T-cell (primary cell): ENCODE measurements around the gene FBXO42. TPM values are rescaled to one million over a fixed set of nuclear protein-coding genes. Genes with fewer than 3 reads are reported as not detected.
"Not testable (repeated sequence)": the region's sequence is repeated elsewhere in the genome, so short reads cannot be mapped to it uniquely, and the experiment has no call there.

Source experiments
- ATAC-seq, 4 experiments: fragments of 200-7000 bp in 3 of 4; fragments of 150-1000 bp in 1 of 4; cut with Tn5 transposase; replicated peaks in 1 of 4; 1 replicate in 3 of 4; 2 replicates in 1 of 4; pipeline ENCODE4 v1.10.0; 2021; ENCODE audit warnings: moderate library complexity in 3 of 4, mild to moderate bottlenecking in 2 of 4, moderate number of reproducible peaks in 1 of 4
- CTCF ChIA-PET, 2 donors: fragments of 300-600 bp; sonication (Branson Sonifier 250); formaldehyde crosslinking; loops; one replicate each; lab custom pipeline; 2022; ENCODE audit warnings: antibody characterized with exemption in 2 of 2; lab: Charles Lee
- POLR2A ChIA-PET, 2 donors: fragments of 300-600 bp; sonication (Branson Sonifier 250); formaldehyde crosslinking; loops; one replicate each; lab custom pipeline; 2022; ENCODE audit warnings: antibody characterized with exemption in 2 of 2; lab: Charles Lee
- DNase-seq, 35 experiments: peaks; one replicate each; pipeline versions ENCODE4 v3.0.0 to v3.0.0-alpha.2; 2013 to 2023
- H3K27ac ChIP-seq: one replicate; pipeline ENCODE4 v1.5.1; 2013; ENCODE audit warnings: low read length
- H3K27me3 ChIP-seq, 2 experiments: replicated peaks in 1 of 2; 1 replicate in 1 of 2; 2 replicates in 1 of 2; pipeline versions ENCODE4 v1.6.1 to v1.7.0; 2013; ENCODE audit warnings: low read length in 1 of 2, mixed read lengths in 1 of 2; ENCODE audit not compliant: control insufficient read depth in 2 of 2, insufficient read depth in 2 of 2; ENCODE audit errors: extremely low read depth in 1 of 2
- H3K36me3 ChIP-seq, 2 donors: 1 replicate in 1 of 2; 2 replicates in 1 of 2; pipeline versions ENCODE4 v1.6.1 to v1.7.0; 2013; ENCODE audit warnings: low read length in 1 of 2; ENCODE audit not compliant: control insufficient read depth in 2 of 2, insufficient read depth in 1 of 2; ENCODE audit errors: extremely low read depth in 1 of 2
- H3K4me1 ChIP-seq, 2 experiments: 1 replicate in 1 of 2; 2 replicates in 1 of 2; pipeline versions ENCODE4 v1.6.1 to v1.7.0; 2013; ENCODE audit warnings: low read length in 2 of 2, mixed read lengths in 1 of 2; ENCODE audit not compliant: insufficient read depth in 2 of 2, control insufficient read depth in 1 of 2; ENCODE audit errors: extremely low read depth in 1 of 2
- H3K4me3 ChIP-seq, 2 donors: 1 replicate in 1 of 2; 2 replicates in 1 of 2; pipeline versions ENCODE4 v1.5.1 to v1.7.0; 2013; ENCODE audit warnings: mild to moderate bottlenecking in 2 of 2, low read length in 1 of 2, moderate library complexity in 1 of 2; ENCODE audit not compliant: control insufficient read depth in 1 of 2; ENCODE audit errors: extremely low read depth in 1 of 2
- H3K9me3 ChIP-seq: 2 replicates; pipeline ENCODE4 v1.7.0; 2013
- H3K27ac Mint-ChIP-seq, 2 donors: one replicate each; pipeline ENCODE4 v1.8.0; 2020 to 2021; ENCODE audit warnings: mild to moderate bottlenecking in 2 of 2, mixed read lengths in 2 of 2
- H3K27me3 Mint-ChIP-seq, 2 donors: one replicate each; pipeline ENCODE4 v1.8.0; 2021 to 2022; ENCODE audit warnings: mixed read lengths in 2 of 2
- H3K36me3 Mint-ChIP-seq: one replicate; pipeline ENCODE4 v1.8.0; 2021; ENCODE audit warnings: mixed read lengths
- H3K4me1 Mint-ChIP-seq, 3 donors: one replicate each; pipeline ENCODE4 v1.8.0; 2020 to 2022; ENCODE audit warnings: mixed read lengths in 3 of 3, mild to moderate bottlenecking in 1 of 3
- H3K4me3 Mint-ChIP-seq, 3 donors: one replicate each; pipeline ENCODE4 v1.8.0; 2020 to 2022; ENCODE audit warnings: mild to moderate bottlenecking in 3 of 3, mixed read lengths in 3 of 3, moderate library complexity in 3 of 3
- H3K9me3 Mint-ChIP-seq, 3 donors: one replicate each; pipeline ENCODE4 v1.8.0; 2020 to 2022; ENCODE audit warnings: mixed read lengths in 3 of 3
- WGBS: methylation state at CpG from one replicate; pipeline ENCODE4 v1.1.5; 2013; ENCODE audit warnings: missing lambda C conversion rate; ENCODE audit not compliant: insufficient coverage; 5-methylcytosine and 5-hydroxymethylcytosine counted together
- total RNA-seq, 35 experiments: library from RNA in 6 of 35; stranded (reverse) in 6 of 35; fragments of 120-200 nt in 1 of 35; gene quantifications; one replicate each; pipeline versions ENCODE4 v1.2.1 to v1.2.4 and lab custom pipeline; 2013 to 2026

The FBXO42 gene
- total RNA-seq, 5 donors from 2014 or later (not counting 1 experiment from before 2014, with no cell fraction given): 20.6 to 23.4 (median 22.5) TPM

GRCh38 chr1:16246961-16247360 is 105.3 kb downstream of the FBXO42 start:
- Histone ChIP-seq H3K36me3 (peaks cover 6 to 29% of the 10 kb centered on the region in 2 donors), H3K4me1 (peaks cover 0 to 8% of the 10 kb centered on the region in 2 experiments), H3K9me3 (no peaks in the 10 kb centered on the region), H3K4me3 (no peak overlapping the region), H3K27me3 (no peaks in the 10 kb centered on the region), H3K27ac (no peak overlapping the region)
- Mint-ChIP-seq H3K4me3 (no peak overlapping the region), H3K4me1 (peaks cover 19 to 22% (median 21%) of the 10 kb centered on the region in 3 donors), H3K36me3 (peaks cover 12% of the 10 kb centered on the region), H3K9me3 (no peaks in the 10 kb centered on the region), H3K27me3 (no peaks in the 10 kb centered on the region), H3K27ac (no peak overlapping the region)
- DNase-seq: no peak
- POLR2A ChIA-PET: no interaction called here
- CTCF ChIA-PET: no interaction called here
- ATAC-seq: no peak
- 100% methylated on average over 2 of the region's 5 CpGs for WGBS

GRCh38 chr1:16246239-16246638 is 106.0 kb downstream of the FBXO42 start:
- no CpG with 5 or more reads among the region's 1 CpG for WGBS
- not testable (repeated sequence) for H3K9me3 ChIP-seq, DNase-seq, H3K27ac ChIP-seq, H3K4me1 ChIP-seq, H3K9me3 Mint-ChIP-seq, ATAC-seq, H3K4me3 Mint-ChIP-seq, H3K36me3 Mint-ChIP-seq, H3K27me3 ChIP-seq, H3K27me3 Mint-ChIP-seq, H3K4me3 ChIP-seq
- ChIA-PET POLR2A (interaction anchor here in 1 of 2 donors (0.7 kb wide), 2 partner anchors 34 to 85 kb away, joined by 3 to 9 read pairs; partner anchors contain the start of gene ARHGEF19), CTCF (interaction anchor here in 1 of 2 donors (0.8 kb wide), 1 partner anchor 23 kb away, joined by 3 read pairs; no protein-coding TSS in a partner anchor)
- peaks cover 5 to 22% of the 10 kb centered on the region in 2 donors for H3K36me3 ChIP-seq
- Mint-ChIP-seq H3K27ac (peak overlapping the region in 1 of 2 donors; percentile 36), H3K4me1 (peaks cover 19 to 22% (median 21%) of the 10 kb centered on the region in 3 donors)

GRCh38 chr1:16245476-16246196 is 106.6 kb downstream of the FBXO42 start:
- no peak for ATAC-seq
- Mint-ChIP-seq H3K36me3 (peaks cover 4% of the 10 kb centered on the region), H3K9me3 (no peaks in the 10 kb centered on the region), H3K27ac (peak overlapping the region in 1 of 2 donors; percentile 36), H3K4me3 (no peak overlapping the region), H3K4me1 (peaks cover 19 to 21% (median 20%) of the 10 kb centered on the region in 3 donors), H3K27me3 (no peaks in the 10 kb centered on the region)
- no peaks in the 10 kb centered on the region for H3K27me3 ChIP-seq
- H3K27ac ChIP-seq: no peak overlapping the region
- ChIA-PET POLR2A (interaction anchor here in 1 of 2 donors (0.7 kb wide), 2 partner anchors 33 to 85 kb away, joined by 3 to 9 read pairs; partner anchors contain the start of gene ARHGEF19), CTCF (interaction anchor here in 1 of 2 donors (0.8 to 1.0 kb wide), 2 partner anchors 23 to 173 kb away, joined by 3 to 4 read pairs; partner anchors contain the start of gene FAM131C)
- peaks cover 0 to 8% of the 10 kb centered on the region in 2 experiments for H3K4me1 ChIP-seq
- no peak for DNase-seq
- no peaks in the 10 kb centered on the region for H3K9me3 ChIP-seq
- WGBS: 96% methylated on average over 5 of the region's 9 CpGs
- H3K36me3 ChIP-seq: peaks cover 0 to 17% of the 10 kb centered on the region in 2 donors
- H3K4me3 ChIP-seq: no peak overlapping the region

GRCh38 chr1:16244650-16245285 is 107.5 kb downstream of the FBXO42 start:
- Mint-ChIP-seq H3K4me1 (peaks cover 15 to 17% (median 17%) of the 10 kb centered on the region in 3 donors), H3K4me3 (no peak overlapping the region), H3K9me3 (no peaks in the 10 kb centered on the region), H3K27me3 (no peaks in the 10 kb centered on the region), H3K27ac (no peak overlapping the region), H3K36me3 (peaks cover 3% of the 10 kb centered on the region)
- Histone ChIP-seq H3K9me3 (no peaks in the 10 kb centered on the region), H3K27ac (no peak overlapping the region), H3K4me1 (peaks cover 0 to 8% of the 10 kb centered on the region in 2 experiments), H3K27me3 (no peaks in the 10 kb centered on the region), H3K4me3 (no peak overlapping the region), H3K36me3 (peaks cover 0 to 14% of the 10 kb centered on the region in 2 donors)
- ChIA-PET POLR2A (no interaction called here), CTCF (interaction anchor here in 1 of 2 donors (1.0 to 1.6 kb wide), 3 partner anchors 28 to 172 kb away, joined by 4 to 6 read pairs (median 5); partner anchors contain the start of gene FAM131C)
- ATAC-seq (no peak), DNase-seq (no peak)
- WGBS: 87% methylated on average over 6 of the region's 8 CpGs

GRCh38 chr1:16243936-16244649 is 108.2 kb downstream of the FBXO42 start:
- Mint-ChIP-seq H3K27me3 (no peaks in the 10 kb centered on the region), H3K36me3 (no peaks in the 10 kb centered on the region), H3K4me3 (no peak overlapping the region), H3K27ac (peak overlapping the region in 1 of 2 donors; percentile 55), H3K9me3 (no peaks in the 10 kb centered on the region), H3K4me1 (peaks cover 10 to 12% (median 11%) of the 10 kb centered on the region in 3 donors)
- peak; percentile 31 to 85 (median 67) for DNase-seq
- ChIA-PET CTCF (interaction anchor here in 1 of 2 donors (1.0 to 1.6 kb wide), 3 partner anchors 27 to 171 kb away, joined by 4 to 6 read pairs (median 5); partner anchors contain the start of gene FAM131C), POLR2A (no interaction called here)
- peaks cover 0 to 8% of the 10 kb centered on the region in 2 experiments for H3K4me1 ChIP-seq
- no peaks in the 10 kb centered on the region for H3K27me3 ChIP-seq
- peaks cover 0 to 14% of the 10 kb centered on the region in 2 donors for H3K36me3 ChIP-seq
- no peak overlapping the region for H3K27ac ChIP-seq
- no peaks in the 10 kb centered on the region for H3K9me3 ChIP-seq
- H3K4me3 ChIP-seq: no peak overlapping the region
- ATAC-seq: peak; percentile 82 to 88 (median 86)
- 57% methylated on average over 2 of the region's 8 CpGs for WGBS
